GM18868 (cell line): Measurements from ENCODE around the gene NTF4.
"Not testable (repeated sequence)": the region's sequence is repeated elsewhere in the genome, so short reads cannot be mapped to it uniquely, and the experiment has no call there.

Experiments used
- ATAC-seq: cut with Tn5 transposase; IDR thresholded peaks from one replicate; pipeline ENCODE4 v1.9.1; 2021; ENCODE audit warnings: mild to moderate bottlenecking, moderate library complexity; ENCODE audit not compliant: unreplicated experiment

NTF4 gene

GRCh38 chr19:49057636-49058234 lies 6.9 kb downstream of the NTF4 start, which contains the start of gene CGB7:
Gene CGB7, minus strand, starts transcription at chr19:49057749. Its CDS starts 2,374 bp downstream, at chr19:49055375.
- no peak for ATAC-seq

- ATAC-seq, result not testable (repeated sequence)
Observed at GRCh38 chr19:49056902-49057596, 7.6 kb downstream of the NTF4 start.

- ATAC-seq, result no peak
Observed at GRCh38 chr19:49056101-49056901, 8.3 kb downstream of the NTF4 start.

- not testable (repeated sequence) for ATAC-seq
Observed at GRCh38 chr19:49050376-49051033, 14.1 kb downstream of the NTF4 start.

- not testable (repeated sequence) for ATAC-seq
Observed at GRCh38 chr19:49049834-49050233, 14.8 kb downstream of the NTF4 start.

GRCh38 chr19:49049011-49049410 lies 15.6 kb downstream of the NTF4 start, which contains the start of gene CGB8:
Gene CGB8, minus strand, starts transcription at chr19:49049111. Its CDS starts 372 bp downstream, at chr19:49048739.
- ATAC-seq, result not testable (repeated sequence)

GRCh38 chr19:49043548-49043947 lies 21.1 kb downstream of the NTF4 start, which contains the start of gene CGB5:
Gene CGB5, plus strand, starts transcription at chr19:49043848. Its CDS starts 362 bp downstream, at chr19:49044210.
- ATAC-seq, result not testable (repeated sequence)

- ATAC-seq, result not testable (repeated sequence)
Observed at GRCh38 chr19:49042666-49043065, 22.0 kb downstream of the NTF4 start.

- ATAC-seq, result no peak
Observed at GRCh38 chr19:49042177-49042576, 22.4 kb downstream of the NTF4 start.

GRCh38 chr19:49039736-49040135 lies 24.9 kb downstream of the NTF4 start:
- not testable (repeated sequence) for ATAC-seq

- not testable (repeated sequence) for ATAC-seq
Observed at GRCh38 chr19:49038557-49039276, 25.9 kb downstream of the NTF4 start.

- ATAC-seq, result not testable (repeated sequence)
Observed at GRCh38 chr19:49038111-49038510, 26.5 kb downstream of the NTF4 start.

GRCh38 chr19:49036815-49037214 lies 27.8 kb downstream of the NTF4 start, which contains the start of gene CGB1:
Gene CGB1, minus strand, starts transcription at chr19:49036895. Its CDS starts 184 bp downstream, at chr19:49036711.
- ATAC-seq, result not testable (repeated sequence)

- not testable (repeated sequence) for ATAC-seq
Observed at GRCh38 chr19:49031642-49032301, 32.8 kb downstream of the NTF4 start, which contains the start of gene CGB2. Gene CGB2, plus strand, starts transcription at chr19:49031890. Its CDS starts 206 bp downstream, at chr19:49032096.

- not testable (repeated sequence) for ATAC-seq
Observed at GRCh38 chr19:49030323-49030722, 34.3 kb downstream of the NTF4 start.

GRCh38 chr19:49029749-49030148 lies 34.9 kb downstream of the NTF4 start:
- ATAC-seq, result not testable (repeated sequence)

GRCh38 chr19:49028686-49029085 lies 35.9 kb downstream of the NTF4 start:
- ATAC-seq, result not testable (repeated sequence)

- ATAC-seq, result not testable (repeated sequence)
Observed at GRCh38 chr19:49025599-49025998, 39.0 kb downstream of the NTF4 start.

GRCh38 chr19:49025088-49025487 lies 39.5 kb downstream of the NTF4 start:
- ATAC-seq, result not testable (repeated sequence)
